OCI-LY1 (cell line): ENCODE results near the gene SYTL1.

Source experiments
- H2AFZ ChIP-seq: fragments of 200-600 bp; sonication (generic), shearing (Covaris generic); 2 replicates; pipeline ENCODE4 v1.6.0; 2014; ENCODE audit warnings: antibody characterized with exemption, mild to moderate bottlenecking, low read length
- H3F3A ChIP-seq: fragments of 200-600 bp; sonication (generic), shearing (Covaris generic); 2 replicates; pipeline ENCODE4 v1.6.0; 2014; ENCODE audit warnings: mild to moderate bottlenecking, antibody characterized with exemption, low read length, moderate library complexity; ENCODE audit not compliant: insufficient read depth
- H3K27ac ChIP-seq: fragments of 200-600 bp; sonication (generic); 2 replicates; pipeline ENCODE4 v1.5.1; 2014; ENCODE audit warnings: low read length, mixed run types, mild to moderate bottlenecking, low read depth; ENCODE audit not compliant: poor library complexity, severe bottlenecking
- H3K27me3 ChIP-seq: fragments of 200-600 bp; sonication (generic); 2 replicates; pipeline ENCODE4 v1.6.0; 2014; ENCODE audit warnings: antibody characterized with exemption, mild to moderate bottlenecking, low read length, moderate library complexity; ENCODE audit not compliant: insufficient read depth
- H3K36me3 ChIP-seq: fragments of 200-600 bp; sonication (generic); 2 replicates; pipeline ENCODE4 v1.6.1; 2014; ENCODE audit warnings: mild to moderate bottlenecking, antibody characterized with exemption, low read length, moderate library complexity, mixed read lengths; ENCODE audit not compliant: insufficient read depth
- H3K4me1 ChIP-seq: fragments of 200-600 bp; sonication (generic); 2 replicates; pipeline ENCODE4 v1.5.1; 2014; ENCODE audit warnings: mild to moderate bottlenecking, low read length, moderate library complexity; ENCODE audit not compliant: insufficient read depth, severe bottlenecking
- H3K4me2 ChIP-seq: fragments of 200-600 bp; sonication (generic), shearing (Covaris generic); 2 replicates; pipeline ENCODE4 v1.6.1; 2014; ENCODE audit warnings: low read length
- H3K4me3 ChIP-seq: fragments of 200-600 bp; sonication (generic); 2 replicates; pipeline ENCODE4 v1.5.1; 2014; ENCODE audit warnings: low read length, low read depth, mild to moderate bottlenecking, mixed read lengths; ENCODE audit not compliant: poor library complexity, severe bottlenecking
- H3K79me2 ChIP-seq: fragments of 200-600 bp; shearing (Covaris generic); 2 replicates; pipeline ENCODE4 v1.6.1; 2016; ENCODE audit warnings: mixed run types, low read length, mixed read lengths; ENCODE audit not compliant: insufficient read depth
- H3K9ac ChIP-seq: fragments of 200-600 bp; sonication (generic), shearing (Covaris generic); 2 replicates; pipeline ENCODE4 v1.6.1; 2014; ENCODE audit warnings: mild to moderate bottlenecking, low read length, mixed read lengths
- H3K9me2 ChIP-seq: fragments of 200-600 bp; sonication (generic), shearing (Covaris generic); 2 replicates; pipeline ENCODE4 v1.6.1; 2014; ENCODE audit warnings: low read depth, mild to moderate bottlenecking, low read length, mixed read lengths
- H3K9me3 ChIP-seq: fragments of 200-600 bp; shearing (Covaris generic); 2 replicates; pipeline ENCODE4 v1.6.1; 2014; ENCODE audit warnings: low read length, mixed read lengths
- H4K20me1 ChIP-seq: fragments of 200-600 bp; sonication (generic), shearing (Covaris generic); 2 replicates; pipeline ENCODE4 v1.6.0; 2016; ENCODE audit warnings: mild to moderate bottlenecking, low read length; ENCODE audit not compliant: insufficient read depth
- CTCF ChIP-seq: fragments of 200-600 bp; sonication (generic), shearing (Covaris generic); IDR thresholded peaks from 2 replicates; pipeline ENCODE4 v1.5.1; 2017; ENCODE audit warnings: mild to moderate bottlenecking, antibody characterized with exemption, low read length, moderate library complexity, mixed read lengths
- EZH2 ChIP-seq: fragments of 200-600 bp; sonication (generic), shearing (Covaris generic); IDR thresholded peaks from 2 replicates; pipeline ENCODE4 v1.8.0; 2017; ENCODE audit warnings: borderline replicate concordance, mixed run types, mild to moderate bottlenecking, antibody characterized with exemption, low read length, moderate library complexity, mixed read lengths

SYTL1 gene

GRCh38 chr1:27314169-27314568 lies 27.7 kb upstream of the SYTL1 start:
- no peaks in the 10 kb centered on the region for H3K79me2 ChIP-seq
- H3K9me3 ChIP-seq = no peaks in the 10 kb centered on the region
- no peaks in the 10 kb centered on the region for H4K20me1 ChIP-seq
- no peak overlapping the region for H3K4me3 ChIP-seq
- H3K36me3 ChIP-seq = no peaks in the 10 kb centered on the region
- H3K4me1 ChIP-seq = no peaks in the 10 kb centered on the region
- no peaks in the 10 kb centered on the region for H3F3A ChIP-seq
- TF ChIP-seq EZH2 = no peak
- no peak for TF ChIP-seq CTCF
- H3K9me2 ChIP-seq = no peaks in the 10 kb centered on the region
- H3K27me3 ChIP-seq = no peaks in the 10 kb centered on the region
- H2AFZ ChIP-seq = no peak overlapping the region
- no peak overlapping the region for H3K9ac ChIP-seq
- no peak overlapping the region for H3K27ac ChIP-seq
- H3K4me2 ChIP-seq = no peak overlapping the region

- Histone ChIP-seq H3K9ac (no peak overlapping the region), H3F3A (no peaks in the 10 kb centered on the region), H3K9me3 (no peaks in the 10 kb centered on the region), H3K27ac (no peak overlapping the region), H3K27me3 (no peaks in the 10 kb centered on the region), H3K4me2 (no peak overlapping the region), H3K4me3 (no peak overlapping the region), H2AFZ (no peak overlapping the region), H3K79me2 (no peaks in the 10 kb centered on the region), H3K36me3 (no peaks in the 10 kb centered on the region), H3K9me2 (no peaks in the 10 kb centered on the region), H3K4me1 (no peaks in the 10 kb centered on the region), H4K20me1 (no peaks in the 10 kb centered on the region)
- TF ChIP-seq EZH2 = no peak
- TF ChIP-seq CTCF = no peak
Measured at GRCh38 chr1:27314737-27315136, 27.1 kb upstream of the SYTL1 start.

- H3K4me1 ChIP-seq = peaks cover 6% of the 10 kb centered on the region
- H3K9me3 ChIP-seq = no peaks in the 10 kb centered on the region
- no peak overlapping the region for H3K9ac ChIP-seq
- no peak overlapping the region for H3K4me2 ChIP-seq
- no peaks in the 10 kb centered on the region for H3K79me2 ChIP-seq
- H3K4me3 ChIP-seq = no peak overlapping the region
- no peaks in the 10 kb centered on the region for H3K27me3 ChIP-seq
- no peak overlapping the region for H3K27ac ChIP-seq
- no peak overlapping the region for H2AFZ ChIP-seq
- no peaks in the 10 kb centered on the region for H3K9me2 ChIP-seq
- H3F3A ChIP-seq = no peaks in the 10 kb centered on the region
- H3K36me3 ChIP-seq = no peaks in the 10 kb centered on the region
- no peak for TF ChIP-seq CTCF
- TF ChIP-seq EZH2 = no peak
- no peaks in the 10 kb centered on the region for H4K20me1 ChIP-seq
Measured at GRCh38 chr1:27316860-27317259, 25.0 kb upstream of the SYTL1 start.
